ENCODE measurements around the gene CBX8. TPM values are rescaled to one million over a fixed set of nuclear protein-coding genes. Genes with fewer than 3 reads are reported as not detected.
A peak's percentile ranks its signal among the peaks of the same experiment; 100 is the strongest.

The CBX8 gene
- total and polyA plus RNA-seq, 7 experiments from 2014 or later: 0.96 to 11.9 (median 2.7) TPM

GRCh38 chr17:79833110-79833450 is 36.2 kb upstream of the CBX8 start:
- ChIA-PET POLR2A (interaction anchor here (1.2 to 2.1 kb wide), 3 partner anchors 9 to 36 kb away, joined by 3 to 5 read pairs (median 4); partner anchors contain the start of gene CBX8), CTCF (interaction anchor here (1.5 to 1.6 kb wide), 2 partner anchors 16 to 42 kb away, joined by 4 read pairs; no protein-coding TSS in a partner anchor)
- peak overlapping the region in 7 of 10 donors; percentile 27 to 71 (median 47) for H3K4me3 Mint-ChIP-seq
- Histone ChIP-seq H3K9me3 (ENCODE audit: control insufficient read depth in 2 of 3, low read length in 3 of 3) (no peaks in the 10 kb centered on the region), H3K4me1 (ENCODE audit: control insufficient read depth in 2 of 2, insufficient read depth in 2 of 2, low read length in 2 of 2) (peaks cover 24 to 32% of the 10 kb centered on the region in 2 donors), H3K4me3 (ENCODE audit: low read length) (no peak overlapping the region), H3K36me3 (ENCODE audit: control insufficient read depth in 2 of 3, insufficient read depth in 3 of 3, low read length in 3 of 3) (peaks cover 5 to 32% (median 13%) of the 10 kb centered on the region in 3 experiments), H3K27me3 (ENCODE audit: control insufficient read depth in 2 of 2, insufficient read depth in 2 of 2, low read length in 2 of 2) (no peaks in the 10 kb centered on the region), H3K27ac (ENCODE audit: low read depth, low read length) (no peak overlapping the region)
- H3K36me3 Mint-ChIP-seq: peaks cover 5 to 20% (median 15%) of the 10 kb centered on the region in 5 donors
- H3K27me3 Mint-ChIP-seq: no peaks in the 10 kb centered on the region
- peak overlapping the region in 2 of 9 donors; percentile 25 to 59 for H3K27ac Mint-ChIP-seq
- intact Hi-C loops (cut with micrococcal nuclease): no loop called here
- peaks cover 16 to 39% (median 32%) of the 10 kb centered on the region in 7 donors for H3K4me1 Mint-ChIP-seq
- ATAC-seq: no peak
- DNase-seq: no peak
- H3K9me3 Mint-ChIP-seq: peaks cover 0 to 3% (median 0%) of the 10 kb centered on the region in 11 donors

DNA sequence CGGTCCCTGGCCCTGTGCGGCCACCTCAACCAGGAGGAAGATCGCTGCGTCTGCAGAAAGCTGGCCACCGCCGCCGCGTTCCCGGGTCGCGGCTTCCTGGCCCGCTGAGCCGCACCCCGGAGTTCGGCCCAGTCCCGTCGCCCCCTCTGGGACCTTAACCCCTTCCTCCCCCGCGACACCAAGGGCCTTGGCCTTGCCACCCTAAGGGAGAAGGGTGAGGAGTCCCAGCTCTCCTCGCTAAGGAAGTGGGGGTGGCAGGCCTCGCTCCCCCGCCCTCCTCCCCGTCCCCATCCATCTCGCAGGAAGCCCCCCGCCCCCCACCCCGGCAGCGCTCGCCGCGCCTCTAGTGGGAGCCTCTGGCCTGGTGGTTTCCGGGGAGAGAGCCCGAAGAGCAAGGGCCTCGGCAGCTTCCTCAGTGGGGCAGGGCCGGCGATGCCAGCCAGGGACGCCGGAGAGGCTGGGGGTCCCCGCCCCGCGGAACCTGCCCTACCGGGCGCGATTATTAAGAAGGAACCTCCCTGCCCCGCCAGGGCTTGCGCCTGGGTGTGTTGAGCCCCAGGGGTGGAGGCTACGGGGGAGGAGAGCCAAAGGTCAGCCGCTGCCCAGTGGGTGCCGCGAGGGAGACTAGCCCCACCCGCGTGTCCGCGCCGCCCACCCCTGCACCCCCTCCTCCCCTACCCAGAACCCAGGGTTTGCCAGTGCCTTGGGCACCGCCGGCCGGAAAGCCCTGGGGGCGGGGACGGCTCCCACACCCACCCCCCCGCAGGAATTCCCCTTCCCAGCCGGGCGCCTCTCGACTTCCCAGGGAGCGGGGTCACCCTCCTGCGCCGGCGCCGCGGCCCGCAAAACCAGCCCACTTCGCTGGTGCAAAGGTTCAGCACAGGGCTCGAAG is 35.6 kb upstream of the CBX8 start:
- Mint-ChIP-seq H3K36me3 (peaks cover 5 to 18% (median 15%) of the 10 kb centered on the region in 5 donors), H3K27me3 (no peaks in the 10 kb centered on the region), H3K4me3 (peak overlapping the region in 7 of 10 donors; percentile 27 to 71 (median 47)), H3K9me3 (peaks cover 0 to 2% (median 0%) of the 10 kb centered on the region in 11 donors), H3K4me1 (peaks cover 16 to 37% (median 29%) of the 10 kb centered on the region in 7 donors), H3K27ac (peak overlapping the region in 2 of 9 donors; percentile 25 to 59)
- H3K27me3 ChIP-seq (ENCODE audit: control insufficient read depth in 2 of 2, insufficient read depth in 2 of 2, low read length in 2 of 2): no peaks in the 10 kb centered on the region
- H3K27ac ChIP-seq (ENCODE audit: low read depth, low read length): no peak overlapping the region
- H3K4me3 ChIP-seq (ENCODE audit: low read length): no peak overlapping the region
- ChIA-PET CTCF (interaction anchor here (1.6 kb wide), 1 partner anchor 15 kb away, joined by 4 read pairs; no protein-coding TSS in a partner anchor), POLR2A (interaction anchor here (1.2 to 2.1 kb wide), 2 partner anchors 9 to 36 kb away, joined by 4 to 5 read pairs; partner anchors contain the start of gene CBX8)
- H3K4me1 ChIP-seq (ENCODE audit: control insufficient read depth in 2 of 2, insufficient read depth in 2 of 2, low read length in 2 of 2): peaks cover 21 to 30% of the 10 kb centered on the region in 2 donors
- H3K36me3 ChIP-seq (ENCODE audit: control insufficient read depth in 2 of 3, insufficient read depth in 3 of 3, low read length in 3 of 3): peaks cover 5 to 32% (median 13%) of the 10 kb centered on the region in 3 experiments
- H3K9me3 ChIP-seq (ENCODE audit: control insufficient read depth in 2 of 3, low read length in 3 of 3): no peaks in the 10 kb centered on the region
- intact Hi-C loops (cut with micrococcal nuclease): no loop called here
- ATAC-seq (no peak), DNase-seq (no peak)

DNA sequence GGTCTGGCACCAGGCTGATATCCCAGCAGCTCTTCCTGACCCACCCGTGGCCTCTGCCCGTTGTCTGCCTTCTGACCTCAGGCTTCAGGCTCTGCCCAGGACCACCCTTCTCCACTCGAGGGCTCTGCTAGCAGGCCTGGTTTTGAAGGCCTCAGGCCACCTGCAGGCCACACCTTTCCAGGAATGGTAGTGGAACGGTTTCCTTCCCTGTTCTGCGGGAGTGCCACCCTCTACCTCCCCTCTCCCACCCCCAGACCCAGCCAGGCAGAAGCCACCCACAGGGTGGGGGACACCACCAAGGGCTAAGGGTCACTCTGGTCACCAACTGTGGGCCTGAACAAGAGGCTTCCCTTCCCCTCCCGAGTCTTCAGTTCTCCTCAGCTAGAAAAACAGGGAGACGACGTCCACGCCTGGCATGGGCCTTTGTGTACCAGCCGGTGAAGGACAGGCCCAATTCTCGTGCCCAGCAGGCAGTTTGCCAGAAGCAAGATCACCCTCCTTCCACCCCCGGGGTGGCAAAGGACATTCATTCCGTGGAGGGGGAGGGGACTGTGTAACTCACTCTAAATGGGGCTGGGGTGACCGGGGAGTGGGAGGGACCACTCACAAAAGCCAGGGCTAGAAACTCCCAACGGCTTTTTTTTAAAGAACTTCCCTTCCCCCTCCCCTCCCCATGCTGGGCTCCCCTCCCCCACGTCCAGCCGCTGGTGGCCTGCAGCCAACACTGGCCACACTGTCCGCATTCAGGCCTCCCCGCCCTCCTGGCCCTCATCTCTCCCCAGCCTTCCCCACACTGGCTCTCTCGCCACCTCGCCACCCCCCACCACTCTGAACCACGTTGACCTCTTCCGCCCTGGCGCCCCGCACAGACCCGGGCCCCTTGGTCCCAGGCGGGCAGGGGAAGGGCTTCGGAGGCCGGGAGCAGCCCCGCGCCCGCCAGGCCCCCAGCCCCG is 34.7 kb upstream of the CBX8 start:
- Histone ChIP-seq H3K36me3 (ENCODE audit: control insufficient read depth in 2 of 3, insufficient read depth in 3 of 3, low read length in 3 of 3) (peaks cover 5 to 32% (median 13%) of the 10 kb centered on the region in 3 experiments), H3K27me3 (ENCODE audit: control insufficient read depth in 2 of 2, insufficient read depth in 2 of 2, low read length in 2 of 2) (no peaks in the 10 kb centered on the region), H3K27ac (ENCODE audit: low read depth, low read length) (no peak overlapping the region), H3K9me3 (ENCODE audit: control insufficient read depth in 2 of 3, low read length in 3 of 3) (no peaks in the 10 kb centered on the region), H3K4me1 (ENCODE audit: control insufficient read depth in 2 of 2, insufficient read depth in 2 of 2, low read length in 2 of 2) (peaks cover 12 to 21% of the 10 kb centered on the region in 2 donors), H3K4me3 (ENCODE audit: low read length) (no peak overlapping the region)
- peaks cover 16 to 40% (median 31%) of the 10 kb centered on the region in 7 donors for H3K4me1 Mint-ChIP-seq
- peaks cover 0 to 1% (median 0%) of the 10 kb centered on the region in 5 donors for H3K27me3 Mint-ChIP-seq
- peak overlapping the region in 1 of 9 donors; percentile 36 for H3K27ac Mint-ChIP-seq
- CTCF ChIA-PET: no interaction called here
- peaks cover 0 to 2% (median 0%) of the 10 kb centered on the region in 11 donors for H3K9me3 Mint-ChIP-seq
- peaks cover 5 to 18% (median 15%) of the 10 kb centered on the region in 5 donors for H3K36me3 Mint-ChIP-seq
- intact Hi-C loops (cut with micrococcal nuclease): no loop called here
- POLR2A ChIA-PET: no interaction called here
- ATAC-seq (no peak), DNase-seq (no peak)
- peak overlapping the region in 3 of 10 donors; percentile 6 to 34 (median 21) for H3K4me3 Mint-ChIP-seq

GRCh38 chr17:79830763-79831264 is 33.9 kb upstream of the CBX8 start:
- peak overlapping the region in 1 of 9 donors; percentile 19 for H3K27ac Mint-ChIP-seq
- intact Hi-C loops (cut with micrococcal nuclease): no loop called here

GRCh38 chr17:79830303-79830702 is 33.4 kb upstream of the CBX8 start:
- peaks cover 4 to 24% (median 11%) of the 10 kb centered on the region in 3 experiments for H3K36me3 ChIP-seq (ENCODE audit: control insufficient read depth in 2 of 3, insufficient read depth in 3 of 3, low read length in 3 of 3)
- Mint-ChIP-seq H3K27me3 (peaks cover 0 to 4% (median 0%) of the 10 kb centered on the region in 5 donors), H3K9me3 (peaks cover 0 to 2% (median 0%) of the 10 kb centered on the region in 11 donors), H3K4me1 (peaks cover 21 to 48% (median 40%) of the 10 kb centered on the region in 7 donors), H3K4me3 (no peak overlapping the region), H3K27ac (no peak overlapping the region), H3K36me3 (peaks cover 9 to 24% (median 18%) of the 10 kb centered on the region in 5 donors)
- ATAC-seq (no peak), DNase-seq (no peak)
- no peak overlapping the region for H3K4me3 ChIP-seq (ENCODE audit: low read length)
- H3K27ac ChIP-seq (ENCODE audit: low read depth, low read length): no peak overlapping the region
- ChIA-PET CTCF (no interaction called here), POLR2A (interaction anchor here (0.9 to 1.7 kb wide), 3 partner anchors 9 to 18 kb away, joined by 3 to 7 read pairs (median 6); partner anchors contain the start of gene CBX4)
- no peaks in the 10 kb centered on the region for H3K9me3 ChIP-seq (ENCODE audit: control insufficient read depth in 2 of 3, low read length in 3 of 3)
- H3K4me1 ChIP-seq (ENCODE audit: control insufficient read depth in 2 of 2, insufficient read depth in 2 of 2, low read length in 2 of 2): peaks cover 5 to 16% of the 10 kb centered on the region in 2 donors
- intact Hi-C loops (cut with micrococcal nuclease): no loop called here
- no peaks in the 10 kb centered on the region for H3K27me3 ChIP-seq (ENCODE audit: control insufficient read depth in 2 of 2, insufficient read depth in 2 of 2, low read length in 2 of 2)

More at GRCh38 chr17:79830763-79831264, 33.9 kb upstream of the CBX8 start:
- ATAC-seq: no peak
- ChIA-PET CTCF (no interaction called here), POLR2A (interaction anchor here (0.9 to 1.7 kb wide), 3 partner anchors 8 to 19 kb away, joined by 3 to 7 read pairs (median 6); partner anchors contain the start of gene CBX4)
- H3K27me3 ChIP-seq (ENCODE audit: control insufficient read depth in 2 of 2, insufficient read depth in 2 of 2, low read length in 2 of 2): no peaks in the 10 kb centered on the region
- no peak overlapping the region for H3K4me3 ChIP-seq (ENCODE audit: low read length)
- DNase-seq: no peak
- H3K27ac ChIP-seq (ENCODE audit: low read depth, low read length): no peak overlapping the region
- H3K9me3 ChIP-seq (ENCODE audit: control insufficient read depth in 2 of 3, low read length in 3 of 3): no peaks in the 10 kb centered on the region
- peak overlapping the region in 1 of 10 donors; percentile 68 for H3K4me3 Mint-ChIP-seq
- peaks cover 6 to 23% (median 18%) of the 10 kb centered on the region in 5 donors for H3K36me3 Mint-ChIP-seq
- H3K27me3 Mint-ChIP-seq: peaks cover 0 to 4% (median 0%) of the 10 kb centered on the region in 5 donors
- H3K4me1 Mint-ChIP-seq: peaks cover 21 to 45% (median 38%) of the 10 kb centered on the region in 7 donors
- H3K9me3 Mint-ChIP-seq: peaks cover 0 to 2% (median 0%) of the 10 kb centered on the region in 11 donors
- H3K36me3 ChIP-seq (ENCODE audit: control insufficient read depth in 2 of 3, insufficient read depth in 3 of 3, low read length in 3 of 3): peaks cover 5 to 29% (median 13%) of the 10 kb centered on the region in 3 experiments
- peaks cover 5 to 21% of the 10 kb centered on the region in 2 donors for H3K4me1 ChIP-seq (ENCODE audit: control insufficient read depth in 2 of 2, insufficient read depth in 2 of 2, low read length in 2 of 2)

Measured in naive thymus-derived CD4-positive, alpha-beta T cell (primary cell).